ENCODE measurements around the gene GPRC6A.

GRCh38 chr6:116842459-116842858 lies 13.6 kb upstream of the GPRC6A start:
- no peak for TF ChIP-seq GATA2 (IDR thresholded peaks at IDR 0.05; ENCODE audit: low read depth, low read length)
- no peak for TF ChIP-seq GATA3 (IDR thresholded peaks at IDR 0.05; ENCODE audit: low read depth, low read length)
